HG02884 (cell line): ENCODE results near the gene ZNF674.
A peak's percentile ranks its signal among the peaks of the same experiment; 100 is the strongest.
"Not testable (repeated sequence)": the region's sequence is repeated elsewhere in the genome, so short reads cannot be mapped to it uniquely, and the experiment has no call there.

Source experiments
- ATAC-seq: cut with Tn5 transposase; IDR thresholded peaks from one replicate; pipeline ENCODE4 v1.9.1; 2021; ENCODE audit warnings: mild to moderate bottlenecking, moderate library complexity; ENCODE audit not compliant: unreplicated experiment

Gene ZNF674

GRCh38 chrX:46571423-46572339, 26.5 kb upstream of the ZNF674 start:
- no peak for ATAC-seq

- no peak for ATAC-seq
These were observed 24.4 kb upstream of the ZNF674 start for GRCh38 chrX:46569621-46570020.

GRCh38 chrX:46567388-46567787, 22.2 kb upstream of the ZNF674 start:
- ATAC-seq, result no peak

GRCh38 chrX:46561824-46562657, 16.8 kb upstream of the ZNF674 start:
- peak; percentile 96 for ATAC-seq

- ATAC-seq, result no peak
These were observed 13.8 kb upstream of the ZNF674 start for GRCh38 chrX:46559062-46559461.

GRCh38 chrX:46554942-46555341, 9.7 kb upstream of the ZNF674 start:
- no peak for ATAC-seq

GRCh38 chrX:46553935-46554334, 8.7 kb upstream of the ZNF674 start:
- no peak for ATAC-seq

GRCh38 chrX:46551494-46552128, 6.4 kb upstream of the ZNF674 start:
- ATAC-seq, result no peak

GRCh38 chrX:46549914-46550313, 4.7 kb upstream of the ZNF674 start:
- no peak for ATAC-seq

- ATAC-seq, result no peak
These were observed 2.6 kb upstream of the ZNF674 start for GRCh38 chrX:46547857-46548256.

- ATAC-seq, result not testable (repeated sequence)
These were observed 694 bp downstream of the ZNF674 start for GRCh38 chrX:46544527-46544926.

- no peak for ATAC-seq
These were observed 1.8 kb downstream of the ZNF674 start for GRCh38 chrX:46543441-46543840.

- no peak for ATAC-seq
These were observed 13.8 kb downstream of the ZNF674 start for GRCh38 chrX:46531442-46531841.

GRCh38 chrX:46530404-46530908, 14.8 kb downstream of the ZNF674 start:
- not testable (repeated sequence) for ATAC-seq

- ATAC-seq, result not testable (repeated sequence)
These were observed 15.3 kb downstream of the ZNF674 start for GRCh38 chrX:46529740-46530403.

GRCh38 chrX:46528640-46529039, 16.6 kb downstream of the ZNF674 start:
- not testable (repeated sequence) for ATAC-seq

- ATAC-seq, result no peak
These were observed 39.1 kb downstream of the ZNF674 start for GRCh38 chrX:46506076-46506475.

GRCh38 chrX:46502848-46503247, 42.4 kb downstream of the ZNF674 start:
- no peak for ATAC-seq

- ATAC-seq, result no peak
These were observed 45.2 kb downstream of the ZNF674 start for GRCh38 chrX:46500054-46500453.

- ATAC-seq, result no peak
These were observed 56.5 kb downstream of the ZNF674 start for GRCh38 chrX:46488712-46489111.

GRCh38 chrX:46485897-46486296, 59.3 kb downstream of the ZNF674 start:
- ATAC-seq, result no peak
